NOMO-1 treated with DMSO at 0.1 percent for 48 hours (cell line): Measurements from ENCODE around the gene RBFOX1.

Source experiments
- DNase-seq: peaks from one replicate; lab custom pipeline; 2025; ENCODE audit not compliant: unreplicated experiment; lab: John Stamatoyannopoulos, UW

Gene RBFOX1

GRCh38 chr16:7585705-7586104 lies 253.1 kb downstream of the RBFOX1 start:
- no peak for DNase-seq

GRCh38 chr16:7590934-7591333 lies 258.3 kb downstream of the RBFOX1 start:
- no peak for DNase-seq

DNA sequence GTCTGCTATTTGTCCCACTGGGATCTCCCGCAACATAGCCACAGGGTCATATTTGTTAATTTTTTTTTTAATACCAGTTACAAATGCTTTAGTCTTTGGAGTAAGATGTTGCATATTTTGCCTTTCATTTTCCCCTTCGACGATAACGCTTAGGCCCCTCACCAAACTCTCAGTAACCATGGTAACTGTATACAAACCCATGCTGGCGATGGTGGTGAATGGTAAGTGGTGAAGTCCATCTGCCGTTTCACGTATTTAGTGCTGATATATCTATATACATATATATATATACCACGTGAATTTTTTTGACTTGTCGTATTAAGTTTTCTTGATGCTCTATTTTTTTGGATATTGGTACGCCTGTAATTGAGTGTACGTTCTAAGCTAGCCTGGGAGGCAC lies 263.7 kb downstream of the RBFOX1 start:
- DNase-seq: no peak

DNA sequence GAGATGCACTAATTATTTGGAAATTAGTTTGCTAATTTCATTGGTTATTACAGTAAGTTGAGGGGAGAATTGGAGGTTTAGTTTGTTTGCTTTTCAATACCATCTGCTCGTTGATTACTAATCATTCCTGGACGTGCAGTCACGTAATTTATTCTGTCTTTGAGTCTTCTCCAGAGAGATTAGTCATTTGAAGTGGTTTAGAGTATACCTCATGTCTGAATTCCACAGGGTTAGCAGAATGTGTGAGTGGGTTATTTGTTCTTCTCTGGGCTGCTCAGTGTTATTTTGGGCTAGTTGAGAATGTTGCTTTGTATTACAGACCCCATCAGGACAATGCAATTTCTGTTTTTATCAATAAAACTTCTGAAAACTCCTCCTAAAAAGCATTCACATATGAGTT lies 265.0 kb downstream of the RBFOX1 start:
- DNase-seq: no peak

DNA sequence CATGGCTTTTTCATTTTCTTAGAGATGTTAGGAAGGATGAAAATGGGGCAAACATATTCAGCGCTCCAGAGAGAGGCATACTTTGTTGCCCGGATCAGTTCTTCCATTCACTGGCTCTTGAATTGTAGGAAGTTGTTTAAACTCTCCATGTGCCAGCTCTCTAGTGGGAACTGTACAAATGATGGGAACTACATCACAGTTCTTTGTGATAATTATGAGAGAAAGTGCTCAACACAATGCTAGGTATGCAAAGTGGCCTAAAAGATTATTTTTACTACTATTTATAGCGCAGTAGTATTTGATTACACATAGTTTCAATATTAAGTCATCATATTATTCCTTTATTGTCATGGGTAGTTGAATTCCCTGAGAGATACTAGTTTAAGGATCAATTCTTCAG lies 268.5 kb downstream of the RBFOX1 start:
- DNase-seq: no peak

DNA sequence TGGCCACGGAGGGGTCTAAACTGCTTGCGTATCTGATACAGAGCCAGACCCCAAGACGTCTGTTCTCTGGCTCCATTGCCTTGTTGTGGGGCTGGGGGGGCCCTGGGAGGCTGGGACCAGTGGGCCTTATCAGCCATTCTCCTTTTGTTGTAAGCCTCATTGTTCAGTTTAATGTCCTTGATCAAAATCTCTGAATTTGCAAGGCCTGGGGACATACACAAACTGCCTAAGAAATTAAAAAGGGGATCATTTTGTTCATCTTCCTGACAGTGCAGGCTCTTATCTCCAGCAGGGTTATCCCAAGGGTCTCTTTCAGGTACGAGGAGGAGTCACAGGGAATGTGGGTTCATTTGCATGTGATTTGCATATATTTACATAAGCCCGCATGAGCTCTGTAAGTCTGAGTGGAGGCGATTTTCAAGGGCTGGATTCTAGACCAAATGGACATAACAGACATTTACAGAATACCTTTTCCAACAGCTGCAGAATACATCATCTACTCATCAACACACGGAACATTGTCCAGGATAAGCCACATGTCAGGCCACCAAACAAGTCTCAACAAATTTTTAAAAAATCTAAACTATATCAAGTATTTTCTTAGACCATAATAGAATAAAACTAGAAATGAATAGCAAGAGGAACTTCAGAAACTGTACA lies 269.8 kb downstream of the RBFOX1 start:
- DNase-seq: no peak

DNA sequence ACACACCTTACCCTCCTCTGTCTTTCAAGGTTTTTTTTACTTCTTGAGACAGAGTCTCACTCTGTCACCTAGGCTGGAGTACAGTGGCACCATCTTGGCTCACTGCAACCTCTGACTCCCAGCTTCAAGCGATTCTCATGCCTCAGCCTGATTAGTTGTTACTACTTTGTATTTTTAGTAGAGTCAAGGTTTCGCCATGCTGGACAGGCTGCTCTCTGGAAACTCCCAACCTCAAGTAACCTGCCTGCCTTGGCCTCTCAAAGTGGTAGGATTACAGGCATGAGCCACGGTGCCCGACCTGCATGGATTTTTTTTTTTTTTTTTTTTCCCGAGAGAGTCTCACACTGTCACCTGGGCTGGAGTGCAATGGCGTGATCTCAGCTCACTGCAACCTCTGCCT lies 273.2 kb downstream of the RBFOX1 start:
- DNase-seq: no peak

DNA sequence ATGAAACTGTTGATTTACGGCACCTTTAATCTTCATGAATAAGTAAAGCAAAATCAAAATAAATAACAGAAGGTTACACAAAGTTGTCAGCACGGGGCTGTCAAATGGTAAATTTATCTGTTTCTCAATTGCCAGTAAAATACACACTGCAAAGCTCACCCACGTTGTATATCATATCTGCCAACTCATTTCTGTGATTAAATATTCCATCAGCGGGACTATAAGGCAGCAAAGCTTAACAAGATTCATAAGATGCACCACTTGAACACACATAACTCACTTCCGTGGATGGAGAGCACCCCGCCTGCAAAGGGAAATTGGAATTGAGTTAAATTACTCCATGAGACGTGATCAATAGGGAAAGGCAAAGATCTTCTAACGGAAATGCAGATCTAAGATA lies 280.0 kb downstream of the RBFOX1 start:
- no peak for DNase-seq

GRCh38 chr16:7613518-7613917 lies 280.9 kb downstream of the RBFOX1 start:
- DNase-seq: no peak

GRCh38 chr16:7614021-7614795 lies 281.6 kb downstream of the RBFOX1 start:
- DNase-seq: no peak

DNA sequence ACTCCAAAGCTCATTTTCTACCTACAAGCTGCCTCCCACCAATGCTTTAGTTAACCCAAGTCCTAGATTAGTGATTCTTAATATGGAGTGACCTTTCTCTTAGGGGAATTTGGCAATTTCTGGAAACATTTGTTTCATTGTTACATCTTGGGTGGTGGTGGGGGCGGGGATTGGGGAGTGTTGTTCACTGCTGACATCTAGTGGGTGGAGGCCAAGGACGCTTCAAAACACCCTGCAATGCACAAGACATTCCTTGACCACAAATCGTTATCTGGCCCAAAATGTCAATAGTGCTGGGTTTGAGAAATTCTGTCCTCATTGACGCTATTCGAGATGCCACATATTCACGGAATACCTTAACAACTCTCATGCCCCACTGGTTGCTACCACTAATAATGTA lies 282.9 kb downstream of the RBFOX1 start:
- DNase-seq: no peak

DNA sequence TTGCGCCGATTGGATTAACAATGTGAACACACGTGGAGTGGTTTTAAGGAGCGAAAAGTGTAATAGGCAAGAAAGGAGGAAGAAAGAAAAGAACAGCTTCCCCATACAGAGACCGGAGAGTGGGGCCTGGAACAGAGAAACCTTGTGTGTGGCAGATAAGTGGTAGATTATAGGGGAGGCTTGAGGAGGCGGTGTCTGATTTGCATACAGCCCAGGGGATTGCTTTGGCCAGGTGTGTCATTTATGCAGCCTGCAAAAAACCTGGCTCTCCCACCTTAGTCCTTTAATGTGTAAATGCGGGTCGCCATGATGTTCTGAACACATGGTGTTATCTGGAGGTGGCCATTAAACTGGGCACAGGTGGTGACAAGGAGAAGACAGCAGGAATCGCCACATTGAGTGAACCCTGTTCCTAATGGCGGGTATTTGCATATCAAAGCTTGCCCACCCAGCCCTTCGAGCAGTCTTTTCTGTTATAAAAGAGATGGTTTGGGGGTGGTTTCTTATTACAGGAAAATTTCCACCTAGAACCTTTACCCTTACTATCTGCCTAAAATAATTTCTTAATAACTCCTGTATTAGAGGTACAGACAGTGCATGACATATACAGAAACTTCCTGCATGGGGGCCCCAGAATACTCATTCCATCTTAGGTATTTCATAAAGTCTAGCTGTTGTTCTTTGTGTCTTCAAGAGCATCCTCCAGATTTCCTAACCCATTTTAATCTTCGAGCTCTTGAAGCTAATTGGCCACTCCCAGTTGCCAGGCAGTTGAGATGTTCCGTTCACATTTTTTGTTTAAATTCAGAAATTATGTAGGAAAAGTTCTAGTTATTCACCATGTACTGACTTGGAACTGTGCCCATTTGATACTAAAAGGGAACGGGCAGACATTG lies 292.5 kb downstream of the RBFOX1 start:
- no peak for DNase-seq

DNA sequence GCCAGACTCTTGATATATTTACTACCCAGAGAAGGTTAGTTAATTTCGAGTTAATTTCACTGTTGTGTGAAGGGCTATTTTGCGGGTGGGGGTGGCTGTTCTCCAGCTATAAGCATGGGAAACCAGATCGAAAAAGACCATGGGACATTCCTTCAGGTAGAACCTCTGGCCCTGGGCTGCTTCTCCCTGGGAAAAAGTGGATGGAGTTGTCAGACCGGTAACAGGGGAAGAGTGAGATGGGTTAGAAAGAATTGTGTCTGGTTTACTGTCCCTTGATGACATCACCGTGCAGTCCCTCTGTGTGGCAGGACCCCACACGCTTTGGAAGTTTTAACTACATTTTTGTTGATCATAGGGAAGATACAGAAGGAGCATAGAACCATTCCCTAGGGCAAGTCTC lies 296.3 kb downstream of the RBFOX1 start:
- DNase-seq: no peak

- DNase-seq: no peak
Observed at GRCh38 chr16:7629571-7629970, 296.9 kb downstream of the RBFOX1 start.

GRCh38 chr16:7637446-7637845 lies 304.8 kb downstream of the RBFOX1 start:
- no peak for DNase-seq

GRCh38 chr16:7638306-7638705 lies 305.7 kb downstream of the RBFOX1 start:
- DNase-seq: no peak

DNA sequence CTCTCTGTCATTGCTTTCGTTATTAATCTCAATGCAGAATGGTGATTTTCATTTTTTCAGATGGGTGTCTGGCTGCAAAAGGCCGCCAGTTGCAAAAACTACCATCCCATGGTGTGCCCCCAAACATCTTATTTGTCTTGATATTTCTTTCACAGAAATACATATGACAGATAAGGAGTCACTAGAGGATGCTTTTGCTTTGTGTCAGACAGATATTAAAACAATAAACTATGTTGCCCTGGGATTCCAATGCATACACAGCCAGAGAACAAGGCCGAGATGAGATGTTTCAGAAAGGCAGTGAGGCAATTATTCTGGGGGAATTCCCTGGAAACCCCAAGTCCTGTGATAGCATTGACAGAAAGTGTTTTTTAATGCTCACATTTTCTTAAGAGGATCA lies 307.7 kb downstream of the RBFOX1 start:
- no peak for DNase-seq

GRCh38 chr16:7644176-7644575 lies 311.5 kb downstream of the RBFOX1 start:
- no peak for DNase-seq

- DNase-seq: no peak
Observed at GRCh38 chr16:7644811-7645210, 312.2 kb downstream of the RBFOX1 start.

DNA sequence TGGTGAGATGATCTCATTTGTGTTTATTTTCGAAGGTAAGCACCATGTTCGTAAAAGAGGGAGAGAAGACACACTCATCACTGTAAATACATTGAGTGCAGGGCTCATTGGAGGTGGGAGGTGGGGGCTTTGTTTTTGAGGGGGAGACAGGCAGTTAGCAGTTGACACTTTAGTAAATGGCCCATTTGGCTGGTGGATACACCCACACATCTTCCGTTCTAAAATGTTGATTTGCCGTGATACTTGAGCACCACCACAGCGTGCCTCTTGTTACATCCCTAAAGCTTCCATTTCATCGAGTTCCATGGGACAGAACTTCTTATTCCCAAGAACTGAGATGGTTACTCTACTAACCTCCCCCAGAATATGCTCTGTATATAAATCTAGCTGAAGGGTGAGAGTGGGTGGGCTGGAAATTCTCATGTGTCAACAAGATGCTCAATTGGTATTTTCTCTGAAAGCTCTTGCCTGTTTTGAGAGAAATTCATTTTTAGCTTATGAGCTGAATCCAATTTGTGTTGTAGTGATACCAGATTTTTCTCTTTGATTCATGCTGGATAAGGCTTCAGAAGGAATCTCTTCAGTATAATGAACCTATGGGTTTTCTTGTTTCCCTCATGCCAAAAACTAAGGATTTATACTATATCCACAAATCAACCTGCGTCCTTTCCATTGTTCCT lies 314.3 kb downstream of the RBFOX1 start:
- DNase-seq: no peak

- no peak for DNase-seq
Observed at GRCh38 chr16:7650431-7650830, 317.8 kb downstream of the RBFOX1 start.
